ENCODE measurements around the gene BIRC3. TPM values are rescaled to one million over a fixed set of nuclear protein-coding genes. Genes with fewer than 3 reads are reported as not detected.

The BIRC3 gene
- 45.5 to 55.1 TPM (median 51.7 TPM) in 5 replicates for total RNA-seq (2022; extraction: Qiagen RNA extraction)

GRCh38 chr11:102317099-102317767 lies at the start of gene BIRC3:
Gene BIRC3 (plus strand): TSS chr11:102317484. CDS start chr11:102324510, 7,026 bp downstream.

GRCh38 chr11:102346748-102347461 lies 29.6 kb downstream of the BIRC3 start, which contains the start of gene BIRC2:
Gene BIRC2 (plus strand): TSS chr11:102347214. CDS start chr11:102349855, 2,641 bp downstream.

Other genes starting within 250 kb of the BIRC3 start
- 52.9 to 73.3 TPM (median 62.2 TPM) in 5 replicates for gene YAP1, start 207.0 kb upstream of the BIRC3 start, total RNA-seq (2022; extraction: Qiagen RNA extraction)
- gene BIRC2, start 29.7 kb downstream of the BIRC3 start, total RNA-seq (2022; extraction: Qiagen RNA extraction) = 28.2 to 34.9 TPM (median 28.9 TPM) in 5 replicates
- gene TMEM123, start 135.3 kb downstream of the BIRC3 start, total RNA-seq (2022; extraction: Qiagen RNA extraction) = 141 to 189 TPM (median 176 TPM) in 5 replicates
- 21.9 to 32.0 TPM (median 23.4 TPM) in 5 replicates for gene MMP7, start 213.3 kb downstream of the BIRC3 start, total RNA-seq (2022; extraction: Qiagen RNA extraction)